RPMI8226 (cell line): ENCODE results near the gene LMF2.
A peak's percentile ranks its signal among the peaks of the same experiment; 100 is the strongest.

ENCODE experiments used
- DNase-seq: peaks from one replicate; pipeline ENCODE4 v3.0.0-alpha.2; 2015

Gene LMF2

DNA sequence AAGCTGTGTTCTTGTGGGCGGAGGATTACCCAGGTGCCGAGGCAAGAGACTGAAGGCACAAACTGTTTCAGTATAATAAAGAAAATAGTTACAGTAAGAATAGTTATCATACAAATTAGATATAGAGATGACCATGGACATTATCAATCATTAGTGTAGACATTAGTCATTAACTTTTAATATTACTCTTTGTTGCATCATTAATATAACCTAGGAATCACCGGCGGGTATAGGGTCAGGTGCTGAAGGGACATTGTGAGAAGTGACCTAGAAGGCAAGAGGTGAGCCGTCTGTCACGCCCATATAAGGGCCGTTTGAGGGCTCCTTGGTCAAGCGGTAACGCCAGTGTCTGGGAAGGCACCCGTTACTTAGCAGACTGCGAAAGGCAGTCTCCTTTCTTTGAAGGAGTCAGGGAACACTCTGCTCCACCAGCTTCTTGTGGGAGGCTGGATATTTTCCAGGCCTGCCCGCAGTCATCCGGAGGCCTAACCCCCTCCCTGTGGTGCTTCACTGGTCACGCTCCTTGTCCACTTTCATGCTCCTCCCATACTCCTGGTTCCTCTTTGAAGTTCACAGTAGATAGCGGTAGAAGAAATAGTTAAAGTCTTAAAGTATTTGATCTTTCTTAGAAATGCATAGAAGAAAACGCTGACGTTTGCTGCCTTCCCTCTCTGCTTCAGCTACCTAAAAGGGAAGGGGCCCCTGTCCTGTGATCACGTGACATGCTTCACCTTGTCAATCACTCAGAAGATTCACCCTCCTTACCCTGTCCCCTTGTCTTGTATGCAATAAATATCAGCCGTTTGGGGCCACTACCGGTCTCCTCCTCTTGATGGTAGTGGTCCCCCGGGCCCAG, 26.6 kb upstream of the LMF2 start:
- peak; percentile 87 for DNase-seq

- no peak for DNase-seq
These were observed 25.6 kb upstream of the LMF2 start for GRCh38 chr22:50532824-50533796.

- no peak for DNase-seq
These were observed 24.6 kb upstream of the LMF2 start for GRCh38 chr22:50531962-50532674.

- peak; percentile 88 for DNase-seq
These were observed 24.1 kb upstream of the LMF2 start for GRCh38 chr22:50531546-50531961.

- peak; percentile 92 for DNase-seq
These were observed 23.5 kb upstream of the LMF2 start for GRCh38 chr22:50530877-50531545.

DNA sequence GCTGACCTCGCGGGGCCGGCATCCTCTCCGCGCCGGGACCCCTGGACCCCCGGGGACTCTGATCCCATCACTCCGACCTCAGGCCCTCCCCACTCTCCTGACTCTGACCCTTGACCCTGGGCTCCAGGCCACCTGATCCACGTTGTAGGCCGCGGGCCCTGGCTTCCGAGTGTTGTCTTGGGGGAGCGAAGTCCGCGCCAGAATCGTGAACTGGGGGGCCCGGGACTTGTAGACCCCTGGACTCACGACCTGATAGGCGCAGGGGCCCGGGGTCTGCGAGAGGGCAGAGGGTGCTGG, 23.0 kb upstream of the LMF2 start:
- DNase-seq = no peak

DNA sequence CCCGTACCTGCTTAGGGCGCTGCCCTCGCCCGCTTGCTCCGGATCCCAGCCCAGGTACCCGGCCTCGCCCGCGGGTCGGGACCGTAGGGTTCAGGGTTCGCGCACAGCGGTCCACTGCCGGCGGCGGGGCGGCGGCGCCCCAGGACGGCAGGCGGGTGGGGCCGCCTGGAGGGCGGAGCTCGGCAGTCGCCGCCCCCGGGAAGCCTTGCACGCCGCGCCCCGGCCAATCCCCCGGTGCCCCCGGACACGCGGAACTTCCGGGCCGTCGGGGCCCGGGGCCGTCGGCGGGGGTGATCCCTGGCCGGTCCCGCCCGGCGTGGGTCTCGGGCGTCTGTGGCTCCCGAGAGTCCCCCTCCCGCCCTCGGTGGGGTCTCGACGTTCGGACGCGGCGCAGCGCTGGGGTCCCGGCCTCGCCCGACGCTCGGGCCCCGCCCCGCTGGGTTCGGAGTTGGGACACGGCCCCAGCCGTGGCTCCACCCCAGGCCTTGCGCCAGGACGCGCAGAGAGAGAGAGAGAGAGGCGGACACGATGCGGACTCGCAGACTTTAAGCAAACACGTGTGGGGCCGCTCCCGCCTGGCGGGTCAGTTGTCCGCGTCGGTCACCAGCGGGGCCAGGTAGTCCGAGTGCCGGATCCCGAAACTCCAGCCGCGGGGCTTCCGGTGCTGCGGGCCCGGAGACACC, 22.5 kb upstream of the LMF2 start, which contains the start of gene TYMP:
Gene TYMP (minus strand): TSS at position 116 of the 683 bp plus-strand sequence. CDS start 303 bp downstream, outside the sequence.
- peak; percentile 91 for DNase-seq

- DNase-seq = peak; percentile 23
These were observed 22.0 kb upstream of the LMF2 start for GRCh38 chr22:50529416-50529896.

- DNase-seq = peak; percentile 44
These were observed 21.3 kb upstream of the LMF2 start for GRCh38 chr22:50528682-50529415.

DNA sequence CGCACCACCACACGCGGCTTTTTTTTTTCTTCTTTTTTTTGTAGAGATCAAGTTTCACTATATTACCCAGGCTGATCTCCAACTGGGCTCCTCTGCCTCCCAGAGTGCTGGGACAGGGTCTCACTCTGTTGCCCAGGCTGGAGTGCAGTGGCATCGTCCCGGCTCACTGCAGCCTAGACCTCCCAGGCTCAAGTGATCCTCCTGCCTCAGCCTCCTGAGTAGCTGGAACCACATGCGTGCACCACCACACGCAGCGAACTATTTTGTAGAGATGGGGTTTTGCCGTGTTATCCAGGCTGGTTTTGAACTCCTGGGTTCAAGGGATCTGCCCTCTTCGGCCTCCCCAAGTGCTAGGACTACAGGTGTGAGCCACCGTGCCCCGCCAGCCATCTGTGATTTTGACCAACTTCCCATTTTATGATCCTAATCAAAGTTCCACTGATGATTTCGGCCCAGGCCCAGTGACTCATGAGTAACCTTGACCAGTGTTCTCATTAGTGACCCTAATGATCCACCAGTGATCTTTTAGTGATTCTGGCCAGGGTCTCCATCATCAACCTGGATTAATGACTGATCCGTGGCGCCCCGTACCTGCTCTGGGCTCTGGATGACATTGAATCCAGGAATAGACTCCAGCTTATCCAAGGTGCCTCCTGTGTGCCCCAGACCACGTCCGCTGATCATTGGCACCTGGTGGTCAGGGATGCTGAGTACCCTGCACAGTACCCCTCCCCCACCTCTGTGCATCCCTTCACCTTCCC, 20.6 kb upstream of the LMF2 start:
- DNase-seq = no peak

GRCh38 chr22:50526834-50527801, 19.6 kb upstream of the LMF2 start:
- DNase-seq = peak; percentile 89

- DNase-seq = peak; percentile 87
These were observed 18.8 kb upstream of the LMF2 start for GRCh38 chr22:50526108-50526833.

- no peak for DNase-seq
These were observed 18.3 kb upstream of the LMF2 start for GRCh38 chr22:50525858-50526107.

DNA sequence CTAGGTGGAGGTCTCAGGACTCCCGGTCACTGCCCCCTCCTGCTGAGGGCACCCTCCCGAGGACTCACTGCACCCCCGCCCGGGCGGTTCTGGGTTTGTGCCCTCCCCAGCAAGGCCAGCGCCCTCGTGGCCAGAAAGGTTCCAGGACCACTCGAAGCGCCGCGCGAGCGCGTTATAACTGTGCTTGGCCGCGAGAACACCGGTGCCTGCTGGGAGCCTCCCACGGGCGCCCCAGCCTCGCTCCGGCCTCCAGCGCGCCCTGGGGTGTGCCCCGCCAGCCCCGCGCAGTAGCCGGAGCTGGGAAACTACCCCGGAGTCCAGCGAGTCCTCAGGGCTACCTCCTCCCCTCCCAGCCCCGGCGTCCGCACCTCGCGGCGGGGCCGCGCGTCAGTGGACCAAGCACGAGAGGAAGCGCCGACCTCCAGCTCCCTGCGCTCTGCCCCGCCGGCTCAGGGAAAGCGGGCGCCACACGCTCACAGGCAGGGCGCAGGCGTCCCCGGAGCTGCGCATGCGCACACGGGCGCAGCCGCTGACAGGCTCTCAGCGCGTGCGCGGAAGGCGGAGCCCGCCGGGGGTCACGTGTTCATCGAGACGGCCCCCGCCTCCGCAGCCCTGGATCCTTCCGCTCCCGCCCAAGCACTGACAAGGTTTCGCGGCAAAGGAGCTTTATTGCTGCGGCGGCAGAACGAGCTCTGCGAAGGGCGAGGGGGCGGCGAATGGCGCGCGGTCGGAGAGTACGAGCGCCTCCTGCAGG, 17.8 kb upstream of the LMF2 start, which contains the start of gene SCO2:
Gene SCO2 (minus strand): TSS at position 495 of the 754 bp plus-strand sequence. CDS start 1,187 bp downstream, outside the sequence.
- DNase-seq = peak; percentile 98

GRCh38 chr22:50524676-50525103, 17.2 kb upstream of the LMF2 start:
- DNase-seq = no peak

DNA sequence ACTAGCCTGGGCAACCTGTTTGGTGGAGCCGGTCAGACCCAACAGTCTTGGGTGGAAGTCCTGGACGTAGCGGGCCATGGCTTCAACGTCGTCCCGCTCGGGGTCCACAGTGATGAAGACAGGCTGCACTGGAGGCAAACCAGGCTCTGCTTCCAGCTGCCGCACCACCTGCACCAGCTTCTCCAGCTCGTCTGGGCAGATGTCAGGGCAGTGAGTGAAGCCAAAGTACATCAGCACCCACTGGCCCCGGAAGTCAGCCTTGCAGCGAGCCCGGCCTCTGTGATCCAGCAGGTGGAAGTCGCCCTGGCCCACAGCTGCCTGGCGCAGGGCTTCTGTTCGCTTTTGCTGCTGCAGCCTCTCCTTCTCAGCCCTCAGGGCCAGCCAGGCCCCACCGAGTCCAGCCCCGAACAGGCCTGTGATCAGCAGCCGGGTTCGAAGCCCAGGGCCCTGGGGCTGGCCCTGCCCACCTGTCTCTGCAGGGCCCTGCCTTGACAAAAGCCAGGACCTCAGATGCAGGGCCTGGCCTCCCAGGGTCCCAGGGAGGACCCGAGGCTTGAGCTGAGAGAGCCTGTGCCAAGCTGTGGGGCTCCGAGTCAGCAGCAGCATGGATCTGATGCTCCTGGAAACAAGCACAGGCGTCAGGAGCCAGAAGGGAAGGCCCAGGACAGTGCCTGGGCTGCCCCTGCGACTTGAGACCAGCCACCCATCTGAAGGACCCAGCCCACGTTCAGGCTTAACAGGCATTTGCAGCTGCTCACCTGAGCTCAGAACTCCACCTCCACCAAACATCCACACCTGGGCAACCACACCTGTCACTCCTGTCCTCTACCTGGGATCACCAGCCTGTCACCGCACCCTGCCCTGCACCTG, 16.5 kb upstream of the LMF2 start:
- peak; percentile 41 for DNase-seq

DNA sequence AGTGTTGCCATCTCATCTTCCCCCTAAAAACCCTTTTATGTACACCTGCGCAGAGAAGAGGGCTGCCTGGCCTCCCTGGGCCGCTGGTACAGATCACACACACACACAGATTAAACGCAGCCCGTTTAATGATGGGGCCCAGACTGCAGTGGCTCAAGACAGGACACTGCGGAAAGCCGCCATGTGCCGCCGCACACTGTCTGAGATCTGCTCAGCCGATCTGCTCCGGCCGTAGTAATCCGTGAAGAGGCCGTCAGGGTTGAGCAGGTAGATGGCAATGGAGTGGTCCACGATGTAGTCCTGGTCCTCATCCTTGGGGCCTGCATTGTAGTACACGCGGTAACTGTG, 15.9 kb upstream of the LMF2 start:
- DNase-seq = no peak
